Measurements from ENCODE around the gene ADGRG1. TPM values are rescaled to one million over a fixed set of nuclear protein-coding genes. Genes with fewer than 3 reads are reported as not detected.

The ADGRG1 gene
- total RNA-seq, 1 donor from 2014 or later = 19.6 TPM

- FAIRE-seq = no peak
- DNase-seq (ENCODE audit: low spot score in 2 of 2) = no peak
Observed at GRCh38 chr16:57633383-57634064, 5.1 kb downstream of the ADGRG1 start.

- no peak for DNase-seq (ENCODE audit: low spot score in 2 of 2)
- FAIRE-seq = no peak
Observed at GRCh38 chr16:57634171-57634570, 5.7 kb downstream of the ADGRG1 start.

GRCh38 chr16:57635266-57636097, 7.1 kb downstream of the ADGRG1 start:
- DNase-seq (ENCODE audit: low spot score in 2 of 2) (no peak), FAIRE-seq (no peak)

- FAIRE-seq (no peak), DNase-seq (ENCODE audit: low spot score in 2 of 2) (no peak)
Observed at GRCh38 chr16:57636184-57636583, 7.8 kb downstream of the ADGRG1 start.

- DNase-seq (ENCODE audit: low spot score in 2 of 2) (no peak), FAIRE-seq (no peak)
Observed at GRCh38 chr16:57637020-57637419, 8.6 kb downstream of the ADGRG1 start.

GRCh38 chr16:57637424-57637823, 9.0 kb downstream of the ADGRG1 start:
- no peak for DNase-seq (ENCODE audit: low spot score in 2 of 2)
- FAIRE-seq = no peak

- no peak for DNase-seq (ENCODE audit: low spot score in 2 of 2)
- no peak for FAIRE-seq
Observed at GRCh38 chr16:57637965-57638364, 9.5 kb downstream of the ADGRG1 start.

GRCh38 chr16:57638381-57638780, 10.0 kb downstream of the ADGRG1 start:
- FAIRE-seq (no peak), DNase-seq (ENCODE audit: low spot score in 2 of 2) (no peak)

- FAIRE-seq = no peak
- peak; percentile 61 to 88 for DNase-seq (ENCODE audit: low spot score in 2 of 2)
Observed at GRCh38 chr16:57639172-57639887, 10.9 kb downstream of the ADGRG1 start.

GRCh38 chr16:57640185-57640584, 11.8 kb downstream of the ADGRG1 start:
- no peak for FAIRE-seq

GRCh38 chr16:57640612-57641011, 12.2 kb downstream of the ADGRG1 start:
- DNase-seq (ENCODE audit: low spot score in 2 of 2) (no peak), FAIRE-seq (no peak)

More at GRCh38 chr16:57640185-57640584, 11.8 kb downstream of the ADGRG1 start:
- no peak for DNase-seq (ENCODE audit: low spot score in 2 of 2)

GRCh38 chr16:57642160-57643135, 14.0 kb downstream of the ADGRG1 start:
- no peak for FAIRE-seq
- DNase-seq (ENCODE audit: low spot score in 2 of 2) = no peak

GRCh38 chr16:57643147-57643874, 14.9 kb downstream of the ADGRG1 start:
- FAIRE-seq (no peak), DNase-seq (ENCODE audit: low spot score in 2 of 2) (no peak)

- DNase-seq (ENCODE audit: low spot score in 2 of 2) = no peak
- no peak for FAIRE-seq
Observed at GRCh38 chr16:57643910-57644309, 15.5 kb downstream of the ADGRG1 start.

- no peak for DNase-seq (ENCODE audit: low spot score in 2 of 2)
- FAIRE-seq = no peak
Observed at GRCh38 chr16:57644383-57645014, 16.1 kb downstream of the ADGRG1 start.

GRCh38 chr16:57645169-57645568, 16.7 kb downstream of the ADGRG1 start:
- DNase-seq (ENCODE audit: low spot score in 2 of 2) (no peak), FAIRE-seq (no peak)

GRCh38 chr16:57645691-57646387, 17.4 kb downstream of the ADGRG1 start:
- no peak for FAIRE-seq
- no peak for DNase-seq (ENCODE audit: low spot score in 2 of 2)

GRCh38 chr16:57646388-57647039, 18.1 kb downstream of the ADGRG1 start:
- DNase-seq (ENCODE audit: low spot score in 2 of 2) (no peak), FAIRE-seq (no peak)

All from frontal cortex (tissue), 4 donors.